WTC11 (cell line): ENCODE measurements around the gene FUT8. TPM values are rescaled to one million over a fixed set of nuclear protein-coding genes. Genes with fewer than 3 reads are reported as not detected.

Experiments used
- ATAC-seq: fragments of 200-7000 bp; cut with Tn5 transposase; 2 replicates; pipeline ENCODE4 v1.10.0; 2021; ENCODE audit warnings: mild to moderate bottlenecking, moderate library complexity
- CTCF ChIA-PET: fragments of 300-600 bp; sonication (Branson Sonifier 250); formaldehyde crosslinking; loops from one replicate; lab custom pipeline; 2021; ENCODE audit warnings: antibody characterized with exemption; lab: Charles Lee
- POLR2A ChIA-PET: fragments of 350-600 bp; sonication (Branson Sonifier 250); formaldehyde crosslinking; loops from one replicate; lab custom pipeline; 2021; ENCODE audit warnings: antibody characterized with exemption; lab: Charles Lee
- DNase-seq: peaks from one replicate; pipeline ENCODE4 v3.0.0; 2021; ENCODE audit warnings: low spot score
- H3K27ac Mint-ChIP-seq: 2 replicates; pipeline ENCODE4 v1.8.0; 2021; ENCODE audit warnings: mixed read lengths
- H3K27me3 Mint-ChIP-seq: 2 replicates; pipeline ENCODE4 v1.8.0; 2021; ENCODE audit warnings: low read depth, mild to moderate bottlenecking, moderate library complexity, mixed read lengths
- H3K36me3 Mint-ChIP-seq: 2 replicates; pipeline ENCODE4 v1.8.0; 2021; ENCODE audit warnings: mixed read lengths
- H3K4me1 Mint-ChIP-seq: 2 replicates; pipeline ENCODE4 v1.8.0; 2022; ENCODE audit warnings: mixed read lengths
- H3K4me3 Mint-ChIP-seq: 2 replicates; pipeline ENCODE4 v1.8.0; 2021; ENCODE audit warnings: mild to moderate bottlenecking, moderate library complexity, mixed read lengths
- H3K9me3 Mint-ChIP-seq: 2 replicates; pipeline ENCODE4 v1.8.0; 2021; ENCODE audit warnings: mixed read lengths
- ATF3 ChIP-seq: sonication (generic); formaldehyde crosslinking; conservative IDR thresholded peaks from 2 replicates; pipeline ENCODE4 v1.8.1; 2022; ENCODE audit warnings: mild to moderate bottlenecking, missing genetic modification reagents
- CBFB ChIP-seq: sonication (generic); formaldehyde crosslinking; IDR thresholded peaks from 2 replicates; pipeline ENCODE4 v1.8.1; 2022; ENCODE audit warnings: mild to moderate bottlenecking, low read depth, missing genetic modification reagents
- ELF4 ChIP-seq: sonication (generic); formaldehyde crosslinking; IDR thresholded peaks from 2 replicates; pipeline ENCODE4 v1.8.1; 2022; ENCODE audit warnings: low read depth, mild to moderate bottlenecking, moderate library complexity, missing genetic modification reagents
- EMX1 ChIP-seq: fragments of 250-450 bp; sonication (Bioruptor Pico); IDR thresholded peaks from 2 replicates; pipeline ENCODE4 v1.8.0; 2021; ENCODE audit warnings: mild to moderate bottlenecking
- FOXK1 ChIP-seq: sonication (generic); formaldehyde crosslinking; IDR thresholded peaks from 2 replicates; pipeline ENCODE4 v1.8.0; 2022; ENCODE audit warnings: mild to moderate bottlenecking, moderate library complexity, missing genetic modification reagents
- FOXP4 ChIP-seq: sonication (generic); formaldehyde crosslinking; IDR thresholded peaks from 2 replicates; pipeline ENCODE4 v1.8.0; 2022; ENCODE audit warnings: mild to moderate bottlenecking, missing genetic modification reagents
- KAT7 ChIP-seq: sonication (generic); formaldehyde crosslinking; IDR thresholded peaks from 2 replicates; pipeline ENCODE4 v1.8.1; 2023; ENCODE audit warnings: missing genetic modification reagents, mild to moderate bottlenecking, borderline replicate concordance
- NFE2L1 ChIP-seq: sonication (generic); formaldehyde crosslinking; IDR thresholded peaks from 2 replicates; pipeline ENCODE4 v1.8.1; 2023; ENCODE audit warnings: missing genetic modification reagents
- NR2C2 ChIP-seq: sonication (generic); formaldehyde crosslinking; IDR thresholded peaks from 2 replicates; pipeline ENCODE4 v1.8.0; 2022; ENCODE audit warnings: mild to moderate bottlenecking, missing genetic modification reagents
- RELA ChIP-seq: sonication (generic); formaldehyde crosslinking; IDR thresholded peaks from 2 replicates; pipeline ENCODE4 v1.8.1; 2022; ENCODE audit warnings: missing genetic modification reagents, mild to moderate bottlenecking, borderline replicate concordance
- STAT6 ChIP-seq: sonication (generic); formaldehyde crosslinking; conservative IDR thresholded peaks from 2 replicates; pipeline ENCODE4 v1.8.1; 2023; ENCODE audit warnings: mild to moderate bottlenecking, low read depth, missing genetic modification reagents, moderate library complexity
- TCF7 ChIP-seq: sonication (generic); formaldehyde crosslinking; IDR thresholded peaks from 2 replicates; pipeline ENCODE4 v1.8.0; 2022; ENCODE audit warnings: mild to moderate bottlenecking, low read depth, missing genetic modification reagents, moderate library complexity
- TEAD4 ChIP-seq: sonication (generic); formaldehyde crosslinking; IDR thresholded peaks from 2 replicates; pipeline ENCODE4 v1.8.0; 2022; ENCODE audit warnings: mild to moderate bottlenecking, missing genetic modification reagents
- ZMAT4 ChIP-seq: fragments of 250-450 bp; sonication (Bioruptor Pico); IDR thresholded peaks from 2 replicates; pipeline ENCODE4 v1.9.0; 2021; ENCODE audit warnings: mild to moderate bottlenecking
- ZNF263 ChIP-seq: sonication (generic); formaldehyde crosslinking; IDR thresholded peaks from 2 replicates; pipeline ENCODE4 v1.8.1; 2022; ENCODE audit warnings: low read depth, mild to moderate bottlenecking, moderate library complexity, missing genetic modification reagents
- ZNF396 ChIP-seq: fragments of 250-450 bp; sonication (Bioruptor Pico); IDR thresholded peaks from 2 replicates; pipeline ENCODE4 v1.8.0; 2021; ENCODE audit warnings: mild to moderate bottlenecking, moderate library complexity, borderline replicate concordance
- ZNF425 ChIP-seq: fragments of 250-450 bp; sonication (Bioruptor Pico); conservative IDR thresholded peaks from 2 replicates; pipeline ENCODE4 v1.9.0; 2021; ENCODE audit warnings: mild to moderate bottlenecking
- total RNA-seq: library from RNA; stranded (reverse); gene quantifications from 3 replicates; pipeline ENCODE4 v1.2.3, GENCODE V29; 2021
- TF ChIP-seq, protein P1 (sequence below): sonication (generic); formaldehyde crosslinking; IDR thresholded peaks from 2 replicates; pipeline ENCODE4 v1.8.1; 2022; ENCODE audit warnings: missing genetic modification reagents, borderline replicate concordance
- TF ChIP-seq, protein P2 (sequence below): sonication (generic); formaldehyde crosslinking; IDR thresholded peaks from 2 replicates; pipeline ENCODE4 v1.8.1; 2023; ENCODE audit warnings: mild to moderate bottlenecking, missing genetic modification reagents

Gene FUT8
- total RNA-seq, 1 experiment from 2014 or later: 37.9 TPM

DNA sequence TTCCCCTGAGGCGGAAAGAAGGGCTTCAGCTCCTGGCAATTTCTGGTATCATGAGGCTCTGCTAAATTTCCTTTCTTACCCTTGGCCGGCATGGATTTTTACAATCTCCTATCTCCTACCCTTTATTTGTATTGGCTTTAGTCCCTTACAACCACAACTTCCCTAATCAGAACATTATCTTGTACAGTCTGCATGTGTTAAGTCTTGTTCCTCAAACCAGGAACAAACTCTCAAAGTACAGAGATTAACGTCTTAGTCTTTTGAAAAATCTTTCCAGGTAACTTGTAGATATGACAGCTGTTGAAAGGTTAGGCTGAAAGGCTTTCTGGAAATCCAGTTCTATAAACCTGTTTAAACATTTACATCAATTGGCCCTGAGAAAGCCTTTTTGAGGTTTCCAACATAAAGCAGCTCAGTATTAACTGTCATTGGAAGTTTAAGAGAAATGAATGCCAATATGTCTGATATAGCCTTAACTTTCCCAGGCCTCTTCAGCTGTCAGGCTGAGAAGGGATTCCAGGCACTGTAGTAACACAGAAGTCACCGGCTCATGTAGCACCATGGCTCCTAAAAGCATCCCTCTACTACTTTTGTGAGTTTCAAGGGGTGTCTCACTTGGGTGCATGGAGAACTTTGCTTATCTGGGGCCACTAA, 360.5 kb downstream of the FUT8 start:
- TF ChIP-seq ZMAT4 (CRISPR knock-in tag) (no peak), TCF7 (CRISPR knock-in tag) (no peak), TEAD4 (CRISPR knock-in tag) (no peak), ZNF396 (CRISPR knock-in tag) (no peak), KAT7 (CRISPR knock-in tag) (no peak), CBFB (CRISPR knock-in tag) (no peak), NFE2L1 (CRISPR knock-in tag) (no peak), NR2C2 (no peak), STAT6 (CRISPR knock-in tag) (no peak), ATF3 (CRISPR knock-in tag) (no peak), RELA (CRISPR knock-in tag) (no peak), ZNF263 (CRISPR knock-in tag) (no peak), FOXK1 (no peak), ELF4 (CRISPR knock-in tag) (no peak), EMX1 (no peak)
- TF ChIP-seq, protein P1, sequence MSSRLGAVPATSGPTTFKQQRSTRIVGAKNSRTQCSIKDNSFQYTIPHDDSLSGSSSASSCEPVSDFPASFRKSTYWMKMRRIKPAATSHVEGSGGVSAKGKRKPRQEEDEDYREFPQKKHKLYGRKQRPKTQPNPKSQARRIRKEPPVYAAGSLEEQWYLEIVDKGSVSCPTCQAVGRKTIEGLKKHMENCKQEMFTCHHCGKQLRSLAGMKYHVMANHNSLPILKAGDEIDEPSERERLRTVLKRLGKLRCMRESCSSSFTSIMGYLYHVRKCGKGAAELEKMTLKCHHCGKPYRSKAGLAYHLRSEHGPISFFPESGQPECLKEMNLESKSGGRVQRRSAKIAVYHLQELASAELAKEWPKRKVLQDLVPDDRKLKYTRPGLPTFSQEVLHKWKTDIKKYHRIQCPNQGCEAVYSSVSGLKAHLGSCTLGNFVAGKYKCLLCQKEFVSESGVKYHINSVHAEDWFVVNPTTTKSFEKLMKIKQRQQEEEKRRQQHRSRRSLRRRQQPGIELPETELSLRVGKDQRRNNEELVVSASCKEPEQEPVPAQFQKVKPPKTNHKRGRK (CRISPR knock-in tag): no peak
- TF ChIP-seq, all 79 proteins: peak for 0
- H3K4me1 Mint-ChIP-seq: no peaks in the 10 kb centered on the region
- no peaks in the 10 kb centered on the region for H3K27me3 Mint-ChIP-seq
- H3K27ac Mint-ChIP-seq: no peak overlapping the region
- ATAC-seq (no peak), DNase-seq (no peak)
- no peaks in the 10 kb centered on the region for H3K36me3 Mint-ChIP-seq
- POLR2A ChIA-PET: no interaction called here
- CTCF ChIA-PET: no interaction called here
- no peak overlapping the region for H3K4me3 Mint-ChIP-seq
- H3K9me3 Mint-ChIP-seq: peaks cover 14% of the 10 kb centered on the region

GRCh38 chr14:65774041-65774440, 361.5 kb downstream of the FUT8 start:
- Mint-ChIP-seq H3K9me3 (peaks cover 8% of the 10 kb centered on the region), H3K4me3 (no peak overlapping the region), H3K36me3 (no peaks in the 10 kb centered on the region), H3K27ac (no peak overlapping the region), H3K4me1 (peaks cover 7% of the 10 kb centered on the region), H3K27me3 (no peaks in the 10 kb centered on the region)
- DNase-seq: no peak
- CTCF ChIA-PET: no interaction called here
- ATAC-seq: no peak
- POLR2A ChIA-PET: no interaction called here
- TF ChIP-seq, protein P2, sequence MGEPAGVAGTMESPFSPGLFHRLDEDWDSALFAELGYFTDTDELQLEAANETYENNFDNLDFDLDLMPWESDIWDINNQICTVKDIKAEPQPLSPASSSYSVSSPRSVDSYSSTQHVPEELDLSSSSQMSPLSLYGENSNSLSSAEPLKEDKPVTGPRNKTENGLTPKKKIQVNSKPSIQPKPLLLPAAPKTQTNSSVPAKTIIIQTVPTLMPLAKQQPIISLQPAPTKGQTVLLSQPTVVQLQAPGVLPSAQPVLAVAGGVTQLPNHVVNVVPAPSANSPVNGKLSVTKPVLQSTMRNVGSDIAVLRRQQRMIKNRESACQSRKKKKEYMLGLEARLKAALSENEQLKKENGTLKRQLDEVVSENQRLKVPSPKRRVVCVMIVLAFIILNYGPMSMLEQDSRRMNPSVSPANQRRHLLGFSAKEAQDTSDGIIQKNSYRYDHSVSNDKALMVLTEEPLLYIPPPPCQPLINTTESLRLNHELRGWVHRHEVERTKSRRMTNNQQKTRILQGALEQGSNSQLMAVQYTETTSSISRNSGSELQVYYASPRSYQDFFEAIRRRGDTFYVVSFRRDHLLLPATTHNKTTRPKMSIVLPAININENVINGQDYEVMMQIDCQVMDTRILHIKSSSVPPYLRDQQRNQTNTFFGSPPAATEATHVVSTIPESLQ (CRISPR knock-in tag): no peak
- no peak for TF ChIP-seq FOXP4 (CRISPR knock-in tag)
- TF ChIP-seq ZNF425 (CRISPR knock-in tag): no peak
